IMR-90 (cell line): ENCODE results near the gene RBM7. TPM values are rescaled to one million over a fixed set of nuclear protein-coding genes. Genes with fewer than 3 reads are reported as not detected.

Experiments used
- ATAC-seq: fragments of 200-7000 bp; cut with Tn5 transposase; 2 replicates; pipeline ENCODE4 v1.9.1; 2020; ENCODE audit warnings: low read depth, mild to moderate bottlenecking, moderate library complexity
- BruUV-seq: library from RNA; stranded (reverse); fragments of 400-500 nt; replicated peaks from 2 replicates; lab custom pipeline; 2021; lab: Mats Ljungman, UMichigan
- CTCF ChIA-PET: fragments of 300-600 bp; formaldehyde crosslinking; extraction: SDS; loops from one replicate; lab custom pipeline; 2021; ENCODE audit warnings: antibody characterized with exemption; lab: Yijun Ruan, JAX
- POLR2A ChIA-PET: fragments of 300-600 bp; sonication (Branson Sonifier 250); formaldehyde crosslinking; loops from one replicate; lab custom pipeline; 2022; ENCODE audit warnings: antibody characterized with exemption; ENCODE audit not compliant: unreplicated experiment; lab: Charles Lee
- DNase-seq: peaks from one replicate; pipeline ENCODE4 v3.0.0; 2013
- H2AFZ ChIP-seq: replicated peaks from 2 replicates; pipeline ENCODE3; 2013; ENCODE audit warnings: low read length, mild to moderate bottlenecking; ENCODE audit not compliant: poor library complexity
- H2AK5ac ChIP-seq: 2 replicates; pipeline ENCODE4 v1.6.1; 2013; ENCODE audit warnings: low read depth, low read length, inconsistent platforms
- H2AK9ac ChIP-seq: replicated peaks from 2 replicates; pipeline ENCODE3; 2013; ENCODE audit warnings: mild to moderate bottlenecking, low read depth, low read length, moderate library complexity; ENCODE audit not compliant: poor library complexity
- H2BK120ac ChIP-seq: 2 replicates; pipeline ENCODE4 v1.6.1; 2013; ENCODE audit warnings: low read depth, low read length, inconsistent platforms
- H2BK15ac ChIP-seq: 3 replicates; pipeline ENCODE4 v1.6.1; 2013; ENCODE audit warnings: low read depth, low read length, inconsistent platforms
- H2BK20ac ChIP-seq: 2 replicates; pipeline ENCODE4 v1.6.1; 2013; ENCODE audit warnings: low read depth, mild to moderate bottlenecking, inconsistent platforms, low read length, moderate library complexity
- H2BK5ac ChIP-seq: 2 replicates; pipeline ENCODE4 v1.6.1; 2013; ENCODE audit warnings: mild to moderate bottlenecking, low read depth, low read length, inconsistent platforms; ENCODE audit not compliant: poor library complexity, severe bottlenecking
- H3K14ac ChIP-seq: replicated peaks from 2 replicates; pipeline ENCODE4 v1.6.1; 2013; ENCODE audit warnings: low read depth, low read length, inconsistent platforms
- H3K18ac ChIP-seq: 2 replicates; pipeline ENCODE4 v1.6.1; 2013; ENCODE audit warnings: low read depth, low read length, control low read depth
- H3K23ac ChIP-seq: 2 replicates; pipeline ENCODE4 v1.6.1; 2013; ENCODE audit warnings: low read depth, low read length, inconsistent platforms
- H3K27ac ChIP-seq: 2 replicates; pipeline ENCODE4 v1.5.1; 2013; ENCODE audit warnings: mild to moderate bottlenecking, control low read depth, low read length; ENCODE audit not compliant: insufficient read depth
- H3K27me3 ChIP-seq: 2 replicates; pipeline ENCODE4 v1.6.1; 2013; ENCODE audit warnings: low read length; ENCODE audit not compliant: control insufficient read depth, insufficient read depth
- H3K36me3 ChIP-seq: 2 replicates; pipeline ENCODE4 v1.6.1; 2013; ENCODE audit warnings: low read length, mixed read lengths; ENCODE audit not compliant: control insufficient read depth, insufficient read depth
- H3K4ac ChIP-seq: 2 replicates; pipeline ENCODE4 v1.6.1; 2013; ENCODE audit warnings: low read depth, low read length, inconsistent platforms
- H3K4me1 ChIP-seq: 2 replicates; pipeline ENCODE4 v1.6.1; 2013; ENCODE audit warnings: low read length, mixed read lengths; ENCODE audit not compliant: control insufficient read depth, insufficient read depth
- H3K4me2 ChIP-seq: 2 replicates; pipeline ENCODE4 v1.6.1; 2013; ENCODE audit warnings: low read depth, mild to moderate bottlenecking, control low read depth, low read length, moderate library complexity
- H3K4me3 ChIP-seq: 2 replicates; pipeline ENCODE4 v1.5.1; 2013; ENCODE audit warnings: low read depth, mild to moderate bottlenecking, control low read depth, low read length, moderate library complexity; ENCODE audit not compliant: insufficient read depth
- H3K56ac ChIP-seq: 2 replicates; pipeline ENCODE4 v1.6.1; 2013; ENCODE audit warnings: low read length, inconsistent platforms; ENCODE audit not compliant: insufficient read depth; ENCODE audit errors: extremely low read depth
- H3K79me1 ChIP-seq, 2 experiments: 2 replicates each; pipeline ENCODE4 v1.6.1; 2013; ENCODE audit warnings: low read length in 2 of 2, inconsistent platforms in 1 of 2, low read depth in 1 of 2
- H3K9ac ChIP-seq: 2 replicates; pipeline ENCODE4 v1.6.1; 2013; ENCODE audit warnings: low read depth, low read length, control low read depth
- H3K9me1 ChIP-seq: 2 replicates; pipeline ENCODE4 v1.6.1; 2013; ENCODE audit warnings: low read length, inconsistent platforms; ENCODE audit not compliant: insufficient read depth
- H3K9me3 ChIP-seq: 2 replicates; pipeline ENCODE4 v1.6.1; 2013; ENCODE audit warnings: low read length; ENCODE audit not compliant: control insufficient read depth, insufficient read depth
- H4K20me1 ChIP-seq: 2 replicates; pipeline ENCODE4 v1.6.1; 2013; ENCODE audit warnings: low read length, inconsistent platforms; ENCODE audit not compliant: insufficient read depth
- H4K5ac ChIP-seq: 2 replicates; pipeline ENCODE4 v1.6.1; 2013; ENCODE audit warnings: mild to moderate bottlenecking, low read depth, low read length, control low read depth
- H4K8ac ChIP-seq, 2 experiments: 2 replicates each; pipeline ENCODE4 v1.6.1; 2013; ENCODE audit warnings: low read depth in 2 of 2, low read length in 2 of 2, control low read depth in 1 of 2, inconsistent platforms in 1 of 2
- H4K91ac ChIP-seq: 2 replicates; pipeline ENCODE4 v1.6.1; 2013; ENCODE audit warnings: low read depth, low read length, inconsistent platforms; ENCODE audit not compliant: insufficient read depth
- BHLHE40 ChIP-seq: fragments of 150-350 bp; IDR thresholded peaks from 2 replicates; pipeline ENCODE4 v1.6.1; 2016; ENCODE audit warnings: mild to moderate bottlenecking, low read depth, low read length
- CEBPB ChIP-seq: IDR thresholded peaks from 2 replicates; pipeline ENCODE4 v1.6.1; 2012; ENCODE audit warnings: low read depth, low read length, improper control_type of control experiment
- CHD1 ChIP-seq: IDR thresholded peaks from 2 replicates; pipeline ENCODE4 v1.6.1; 2012; ENCODE audit warnings: low read depth, low read length, improper control_type of control experiment
- ELK1 ChIP-seq: fragments of 150-350 bp; IDR thresholded peaks from 2 replicates; pipeline ENCODE4 v1.6.1; 2016; ENCODE audit warnings: low read depth, mild to moderate bottlenecking, low read length, moderate library complexity, borderline replicate concordance
- FOS ChIP-seq: fragments of 150-350 bp; IDR thresholded peaks from 2 replicates; pipeline ENCODE4 v1.6.1; 2016; ENCODE audit warnings: low read depth, low read length
- MAFK ChIP-seq: IDR thresholded peaks from 2 replicates; pipeline ENCODE4 v1.6.1; 2012; ENCODE audit warnings: low read depth, low read length, improper control_type of control experiment
- MAZ ChIP-seq: IDR thresholded peaks from 2 replicates; pipeline ENCODE4 v1.6.1; 2012; ENCODE audit warnings: low read depth, mild to moderate bottlenecking, low read length, improper control_type of control experiment, moderate library complexity, borderline replicate concordance
- MXI1 ChIP-seq: IDR thresholded peaks from 2 replicates; pipeline ENCODE4 v1.6.1; 2012; ENCODE audit warnings: low read depth, mild to moderate bottlenecking, low read length, moderate library complexity, borderline replicate concordance
- NFE2L2 ChIP-seq: fragments of 150-350 bp; IDR thresholded peaks from 2 replicates; pipeline ENCODE4 v1.6.1; 2016; ENCODE audit warnings: low read depth, mild to moderate bottlenecking, low read length
- POLR2A ChIP-seq: IDR thresholded peaks from 2 replicates; pipeline ENCODE4 v1.6.1; 2012; ENCODE audit warnings: mild to moderate bottlenecking, low read depth, low read length
- RAD21 ChIP-seq: IDR thresholded peaks from 2 replicates; pipeline ENCODE4 v1.6.1; 2012; ENCODE audit warnings: low read length, improper control_type of control experiment
- RCOR1 ChIP-seq: IDR thresholded peaks from 2 replicates; pipeline ENCODE4 v1.6.1; 2012; ENCODE audit warnings: mild to moderate bottlenecking, low read length, improper control_type of control experiment; ENCODE audit not compliant: insufficient replicate concordance
- RFX5 ChIP-seq: IDR thresholded peaks from 2 replicates; pipeline ENCODE4 v1.8.0; 2012; ENCODE audit warnings: low read depth, mild to moderate bottlenecking, low read length, moderate library complexity
- SMC3 ChIP-seq: fragments of 150-350 bp; IDR thresholded peaks from 2 replicates; pipeline ENCODE4 v1.6.1; 2016; ENCODE audit warnings: low read depth, mild to moderate bottlenecking, antibody characterized with exemption, low read length, moderate library complexity
- dilution Hi-C: fragments of 300-500 bp; cut with HindIII; formaldehyde crosslinking; loops from one replicate; pipeline ENCODE4 v1.14.3; 2018; ENCODE audit warnings: low sequenced_read_pairs; ENCODE audit not compliant: unreplicated experiment
- in situ Hi-C: fragments of 300-500 bp; cut with MboI; formaldehyde crosslinking; loops from 3 replicates; pipeline ENCODE4 v1.14.3; 2019; ENCODE audit warnings: low sequenced_read_pairs, inconsistent platforms, mixed read lengths
- intact Hi-C: fragments of 100-400 bp; cut with micrococcal nuclease; formaldehyde crosslinking; loops from 2 replicates; pipeline ENCODE4 v1.10.0; 2022
- polyA plus RNA-seq, 3 experiments: library from polyadenylated mRNA; depleted of rRNA; stranded (reverse); fragments of >200 nt; gene quantifications; 2 replicates each; pipeline ENCODE4 v1.2.3, GENCODE V29; 2012; ENCODE audit warnings: low replicate concordance in 1 of 3
- total RNA-seq: library from RNA; depleted of rRNA; stranded (reverse); fragments of >200 nt; gene quantifications from 2 replicates; pipeline ENCODE4 v1.2.3, GENCODE V29; 2012
- TF ChIP-seq, protein P1 (sequence below): fragments of 150-350 bp; IDR thresholded peaks from 2 replicates; pipeline ENCODE4 v1.6.1; 2017; ENCODE audit warnings: mild to moderate bottlenecking, antibody characterized with exemption, low read length, low read depth
- TF ChIP-seq, protein P2 (sequence below): conservative IDR thresholded peaks from 2 replicates; pipeline ENCODE4 v1.5.1; 2012; ENCODE audit warnings: mild to moderate bottlenecking, low read depth, low read length, improper control_type of control experiment

Gene RBM7
- total and polyA plus RNA-seq, 2 of the 4 experiments (the other 2 are of a cell fraction), result 27.8 to 111 TPM

DNA sequence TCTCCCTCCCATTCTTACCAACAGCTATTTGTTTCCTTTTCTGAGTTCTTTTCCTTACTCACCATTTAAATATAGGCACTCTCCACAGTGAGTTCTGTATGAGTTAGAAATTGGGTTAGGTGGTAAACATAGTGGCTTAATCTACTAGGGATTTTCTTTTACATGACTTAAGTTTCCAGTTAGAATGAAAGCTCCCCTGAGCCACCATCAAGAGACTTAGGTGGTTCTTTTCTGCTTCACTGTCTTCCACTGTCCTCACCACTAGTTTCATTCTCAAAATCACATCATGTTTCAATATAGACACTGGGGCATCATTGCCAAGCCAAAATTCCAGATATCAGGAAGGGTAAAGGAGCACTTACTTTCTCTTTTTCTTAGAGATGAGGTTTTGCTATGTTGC, 29.8 kb downstream of the RBM7 start:
- no peak overlapping the region for H3K9ac ChIP-seq
- H3K18ac ChIP-seq, result no peak overlapping the region
- intact Hi-C loops (no loop called here), in situ Hi-C loops (no loop called here), dilution Hi-C loops (no loop called here)
- H3K4me3 ChIP-seq, result no peak overlapping the region
- H4K8ac ChIP-seq, result no peak overlapping the region
- H2BK20ac ChIP-seq, result no peak overlapping the region
- H3K4ac ChIP-seq, result no peak overlapping the region
- H3K27me3 ChIP-seq, result no peaks in the 10 kb centered on the region
- no peak overlapping the region for H2AK9ac ChIP-seq
- H3K9me1 ChIP-seq, result no peaks in the 10 kb centered on the region; the same call in 1 of the 2 replicates
- no peaks in the 10 kb centered on the region for H3K79me1 ChIP-seq
- H2AFZ ChIP-seq, result no peak overlapping the region
- no peak overlapping the region for H2BK120ac ChIP-seq
- no peak overlapping the region for H2AK5ac ChIP-seq
- H3K56ac ChIP-seq, result no peak overlapping the region
- BruUV-seq, result no TSS peak
- no peaks in the 10 kb centered on the region for H3K9me3 ChIP-seq
- no peak overlapping the region for H4K91ac ChIP-seq
- no peak overlapping the region for H4K5ac ChIP-seq
- no peak overlapping the region for H3K27ac ChIP-seq
- DNase-seq (no peak), ATAC-seq (no peak)
- ChIA-PET POLR2A (no interaction called here), CTCF (interaction anchor here (1.8 kb wide), 1 partner anchor 10 kb away, joined by 4 read pairs; no protein-coding TSS in a partner anchor)
- peaks cover 6% of the 10 kb centered on the region; the same call in 1 of the 2 replicates for H3K36me3 ChIP-seq
- no peak overlapping the region for H2BK5ac ChIP-seq
- no peaks in the 10 kb centered on the region for H4K20me1 ChIP-seq
- no peak overlapping the region for H3K23ac ChIP-seq
- H3K4me1 ChIP-seq, result no peaks in the 10 kb centered on the region
- H3K14ac ChIP-seq, result no peak overlapping the region
- no peak for TF ChIP-seq RCOR1
- TF ChIP-seq BHLHE40, result no peak
- TF ChIP-seq, protein P1, sequence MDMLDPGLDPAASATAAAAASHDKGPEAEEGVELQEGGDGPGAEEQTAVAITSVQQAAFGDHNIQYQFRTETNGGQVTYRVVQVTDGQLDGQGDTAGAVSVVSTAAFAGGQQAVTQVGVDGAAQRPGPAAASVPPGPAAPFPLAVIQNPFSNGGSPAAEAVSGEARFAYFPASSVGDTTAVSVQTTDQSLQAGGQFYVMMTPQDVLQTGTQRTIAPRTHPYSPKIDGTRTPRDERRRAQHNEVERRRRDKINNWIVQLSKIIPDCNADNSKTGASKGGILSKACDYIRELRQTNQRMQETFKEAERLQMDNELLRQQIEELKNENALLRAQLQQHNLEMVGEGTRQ, result no peak
- TF ChIP-seq MXI1, result no peak
- TF ChIP-seq RAD21, result no peak
- no peak for TF ChIP-seq MAZ
- TF ChIP-seq NFE2L2, result no peak
- TF ChIP-seq RFX5, result no peak
- TF ChIP-seq, protein P2, sequence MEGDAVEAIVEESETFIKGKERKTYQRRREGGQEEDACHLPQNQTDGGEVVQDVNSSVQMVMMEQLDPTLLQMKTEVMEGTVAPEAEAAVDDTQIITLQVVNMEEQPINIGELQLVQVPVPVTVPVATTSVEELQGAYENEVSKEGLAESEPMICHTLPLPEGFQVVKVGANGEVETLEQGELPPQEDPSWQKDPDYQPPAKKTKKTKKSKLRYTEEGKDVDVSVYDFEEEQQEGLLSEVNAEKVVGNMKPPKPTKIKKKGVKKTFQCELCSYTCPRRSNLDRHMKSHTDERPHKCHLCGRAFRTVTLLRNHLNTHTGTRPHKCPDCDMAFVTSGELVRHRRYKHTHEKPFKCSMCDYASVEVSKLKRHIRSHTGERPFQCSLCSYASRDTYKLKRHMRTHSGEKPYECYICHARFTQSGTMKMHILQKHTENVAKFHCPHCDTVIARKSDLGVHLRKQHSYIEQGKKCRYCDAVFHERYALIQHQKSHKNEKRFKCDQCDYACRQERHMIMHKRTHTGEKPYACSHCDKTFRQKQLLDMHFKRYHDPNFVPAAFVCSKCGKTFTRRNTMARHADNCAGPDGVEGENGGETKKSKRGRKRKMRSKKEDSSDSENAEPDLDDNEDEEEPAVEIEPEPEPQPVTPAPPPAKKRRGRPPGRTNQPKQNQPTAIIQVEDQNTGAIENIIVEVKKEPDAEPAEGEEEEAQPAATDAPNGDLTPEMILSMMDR, result no peak
- TF ChIP-seq CHD1, result no peak
- no peak for TF ChIP-seq FOS
- no peak for TF ChIP-seq MAFK
- TF ChIP-seq CEBPB, result no peak
- no peak for TF ChIP-seq ELK1
- no peak for TF ChIP-seq POLR2A
- TF ChIP-seq SMC3, result no peak
- no peak overlapping the region for H3K4me2 ChIP-seq
- H2BK15ac ChIP-seq, result no peak overlapping the region
